PC-9 (cell line): ENCODE measurements around the gene ARHGEF26. TPM values are rescaled to one million over a fixed set of nuclear protein-coding genes. Genes with fewer than 3 reads are reported as not detected.

Experiments
- BruUV-seq: library from RNA; stranded (reverse); fragments of 400-500 nt; replicated peaks from 2 replicates; lab custom pipeline; 2021; lab: Mats Ljungman, UMichigan
- CTCF ChIA-PET: fragments of 300-600 bp; sonication (Branson Sonifier 250); formaldehyde crosslinking; loops from one replicate; lab custom pipeline; 2022; ENCODE audit warnings: antibody characterized with exemption; lab: Charles Lee
- POLR2A ChIA-PET: fragments of 300-600 bp; sonication (Branson Sonifier 250); formaldehyde crosslinking; loops from one replicate; lab custom pipeline; 2022; ENCODE audit warnings: antibody characterized with exemption; ENCODE audit not compliant: unreplicated experiment; lab: Charles Lee
- DNase-seq, 2 experiments: peaks; one replicate each; pipeline versions ENCODE4 v3.0.0 to v3.0.0-alpha.2; 2015 to 2022; ENCODE audit warnings: mixed read lengths in 1 of 2
- H2AFZ ChIP-seq: fragments of 200-600 bp; sonication (generic); 2 replicates; pipeline ENCODE4 v1.8.1; 2017; ENCODE audit warnings: antibody characterized with exemption
- H3F3A ChIP-seq: fragments of 200-600 bp; sonication (generic); 2 replicates; pipeline ENCODE4 v1.8.1; 2017; ENCODE audit warnings: antibody characterized with exemption, mild to moderate bottlenecking, low read depth; ENCODE audit not compliant: insufficient read depth
- H3K27ac ChIP-seq: fragments of 200-600 bp; sonication (generic); 2 replicates; pipeline ENCODE4 v1.6.1; 2016; ENCODE audit warnings: mixed run types
- H3K27me3 ChIP-seq: fragments of 200-600 bp; sonication (generic); 2 replicates; pipeline ENCODE4 v1.6.1; 2016; ENCODE audit warnings: low read depth, mixed run types; ENCODE audit not compliant: insufficient read depth
- H3K36me3 ChIP-seq: fragments of 200-600 bp; sonication (generic); 2 replicates; pipeline ENCODE4 v1.6.1; 2016; ENCODE audit warnings: low read depth, mixed run types
- H3K4me1 ChIP-seq: fragments of 200-600 bp; sonication (generic); replicated peaks from 2 replicates; pipeline ENCODE4 v1.6.1; 2016; ENCODE audit warnings: mixed run types; ENCODE audit not compliant: insufficient read depth
- H3K4me2 ChIP-seq: fragments of 200-600 bp; sonication (generic); 2 replicates; pipeline ENCODE4 v1.6.1; 2017; ENCODE audit warnings: mixed run types
- H3K4me3 ChIP-seq: fragments of 200-600 bp; sonication (generic); 2 replicates; pipeline ENCODE4 v1.6.1; 2016; ENCODE audit warnings: mixed run types
- H3K79me2 ChIP-seq: fragments of 200-600 bp; sonication (generic); 2 replicates; pipeline ENCODE4 v1.6.1; 2017; ENCODE audit warnings: low read depth, mixed run types
- H3K9me2 ChIP-seq: fragments of 200-600 bp; sonication (generic); 2 replicates; pipeline ENCODE4 v1.8.1; 2017; ENCODE audit warnings: mild to moderate bottlenecking; ENCODE audit not compliant: insufficient read depth
- H3K9me3 ChIP-seq: fragments of 200-600 bp; sonication (generic); 2 replicates; pipeline ENCODE4 v1.8.1; 2016; ENCODE audit warnings: low read depth; ENCODE audit not compliant: insufficient read depth
- H4K20me1 ChIP-seq: fragments of 200-600 bp; sonication (generic); 2 replicates; pipeline ENCODE4 v1.8.1; 2017; ENCODE audit not compliant: insufficient read depth
- EZH2 ChIP-seq: fragments of 200-600 bp; sonication (generic); IDR thresholded peaks from 2 replicates; pipeline ENCODE4 v1.8.0; 2017; ENCODE audit warnings: antibody characterized with exemption, low read depth
- intact Hi-C: fragments of 100-400 bp; cut with micrococcal nuclease; formaldehyde crosslinking; loops from one replicate; pipeline ENCODE4 v1.10.0; 2022; ENCODE audit not compliant: unreplicated experiment
- total RNA-seq: library from RNA; stranded (reverse); gene quantifications from 2 replicates; pipeline ENCODE4 v1.2.3, GENCODE V29; 2021
- TF ChIP-seq, protein P1 (sequence below): fragments of 200-600 bp; sonication (generic); conservative IDR thresholded peaks from 2 replicates; pipeline ENCODE4 v1.6.1; 2017; ENCODE audit warnings: mixed run types, antibody characterized with exemption, mild to moderate bottlenecking, moderate library complexity

Gene ARHGEF26
- total RNA-seq, 1 experiment from 2014 or later: 7.9 TPM

DNA sequence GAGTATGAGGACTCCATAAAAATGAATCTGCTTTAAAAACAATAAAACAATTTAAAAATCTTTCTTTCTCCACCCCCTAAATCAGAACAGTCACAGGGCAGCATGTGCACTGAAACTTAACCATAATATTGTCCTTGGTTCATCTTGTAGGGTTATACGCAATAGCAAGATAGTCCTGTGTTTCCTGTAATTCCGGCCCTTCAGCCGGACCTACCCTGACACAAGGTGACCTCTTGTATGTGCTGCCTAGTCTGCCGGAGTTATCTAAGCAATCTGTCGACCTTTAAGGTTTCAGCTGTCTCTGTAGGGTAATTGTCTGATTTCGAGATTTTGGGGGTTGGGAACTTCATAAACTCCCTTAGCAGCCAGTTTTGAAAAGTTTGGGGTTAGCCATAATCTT, 103.2 kb downstream of the ARHGEF26 start:
- CTCF ChIA-PET: no interaction called here
- Histone ChIP-seq H4K20me1 (no peaks in the 10 kb centered on the region), H3F3A (no peaks in the 10 kb centered on the region), H3K9me3 (no peaks in the 10 kb centered on the region), H3K4me3 (no peak overlapping the region), H2AFZ (no peak overlapping the region), H3K79me2 (no peaks in the 10 kb centered on the region), H3K36me3 (no peaks in the 10 kb centered on the region), H3K9me2 (no peaks in the 10 kb centered on the region), H3K4me1 (0 out of 2 replicates have a peak, but pooled peaks cover 5% of the 10 kb centered on the region), H3K27me3 (no peaks in the 10 kb centered on the region), H3K4me2 (no peak overlapping the region), H3K27ac (no peak overlapping the region)
- POLR2A ChIA-PET: no interaction called here
- BruUV-seq: no TSS peak
- intact Hi-C loops: no loop called here
- no peak for TF ChIP-seq EZH2
- no peak for DNase-seq

DNA sequence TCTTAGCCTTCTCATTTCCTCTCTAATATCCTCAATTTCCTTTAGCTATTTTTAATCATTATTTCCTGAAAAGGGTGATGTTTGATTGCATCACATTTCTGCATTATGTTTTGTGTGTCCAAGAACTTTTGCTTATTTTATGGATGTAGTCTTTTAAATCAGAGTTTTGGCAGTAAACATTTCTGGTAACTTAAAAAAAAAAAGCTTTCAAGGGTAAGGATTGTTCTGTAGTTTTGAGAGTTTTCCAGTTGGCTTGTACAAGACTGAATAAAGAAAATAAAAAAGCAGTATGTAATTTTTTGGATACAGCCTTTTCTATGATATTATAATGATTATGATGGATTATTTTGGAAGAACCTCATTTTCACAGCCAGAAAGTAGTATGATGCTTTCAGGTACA, 103.7 kb downstream of the ARHGEF26 start:
- POLR2A ChIA-PET: interaction anchor here (0.7 kb wide), 1 partner anchor 68 kb away, joined by 8 read pairs; no protein-coding TSS in a partner anchor
- Histone ChIP-seq H3K4me3 (no peak overlapping the region), H3K9me2 (no peaks in the 10 kb centered on the region), H3K4me2 (no peak overlapping the region), H3K27me3 (no peaks in the 10 kb centered on the region), H2AFZ (no peak overlapping the region), H3F3A (no peaks in the 10 kb centered on the region), H3K36me3 (no peaks in the 10 kb centered on the region), H4K20me1 (no peaks in the 10 kb centered on the region), H3K27ac (no peak overlapping the region), H3K4me1 (0 out of 2 replicates have a peak, but pooled peaks cover 5% of the 10 kb centered on the region), H3K79me2 (no peaks in the 10 kb centered on the region), H3K9me3 (no peaks in the 10 kb centered on the region)
- intact Hi-C loops: no loop called here
- CTCF ChIA-PET: interaction anchor here (0.7 kb wide), 1 partner anchor 1250 kb away, joined by 4 read pairs; no protein-coding TSS in a partner anchor
- no peak for TF ChIP-seq EZH2
- TF ChIP-seq, protein P1, sequence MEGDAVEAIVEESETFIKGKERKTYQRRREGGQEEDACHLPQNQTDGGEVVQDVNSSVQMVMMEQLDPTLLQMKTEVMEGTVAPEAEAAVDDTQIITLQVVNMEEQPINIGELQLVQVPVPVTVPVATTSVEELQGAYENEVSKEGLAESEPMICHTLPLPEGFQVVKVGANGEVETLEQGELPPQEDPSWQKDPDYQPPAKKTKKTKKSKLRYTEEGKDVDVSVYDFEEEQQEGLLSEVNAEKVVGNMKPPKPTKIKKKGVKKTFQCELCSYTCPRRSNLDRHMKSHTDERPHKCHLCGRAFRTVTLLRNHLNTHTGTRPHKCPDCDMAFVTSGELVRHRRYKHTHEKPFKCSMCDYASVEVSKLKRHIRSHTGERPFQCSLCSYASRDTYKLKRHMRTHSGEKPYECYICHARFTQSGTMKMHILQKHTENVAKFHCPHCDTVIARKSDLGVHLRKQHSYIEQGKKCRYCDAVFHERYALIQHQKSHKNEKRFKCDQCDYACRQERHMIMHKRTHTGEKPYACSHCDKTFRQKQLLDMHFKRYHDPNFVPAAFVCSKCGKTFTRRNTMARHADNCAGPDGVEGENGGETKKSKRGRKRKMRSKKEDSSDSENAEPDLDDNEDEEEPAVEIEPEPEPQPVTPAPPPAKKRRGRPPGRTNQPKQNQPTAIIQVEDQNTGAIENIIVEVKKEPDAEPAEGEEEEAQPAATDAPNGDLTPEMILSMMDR: no peak
- BruUV-seq: no TSS peak
- no peak for DNase-seq

DNA sequence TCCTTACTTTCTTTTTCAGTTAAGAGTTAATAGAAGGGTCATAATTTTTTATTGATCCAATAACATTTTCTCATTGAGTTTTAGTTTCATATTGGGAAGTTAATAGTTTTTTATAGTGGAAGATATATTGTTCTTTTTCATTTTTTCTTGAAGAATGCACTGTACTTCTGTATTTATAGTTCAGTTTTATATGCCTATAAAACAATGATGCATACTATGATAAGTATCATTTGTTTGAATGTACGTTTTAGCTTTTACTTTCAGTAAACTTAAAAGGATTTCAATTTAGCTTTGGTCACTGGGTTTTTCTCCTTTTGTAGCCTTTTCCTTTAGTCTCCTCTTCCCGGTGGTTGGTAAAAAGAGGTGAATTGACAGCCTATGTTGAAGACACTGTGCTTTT, 104.3 kb downstream of the ARHGEF26 start:
- H4K20me1 ChIP-seq: no peaks in the 10 kb centered on the region
- no peak overlapping the region for H3K4me2 ChIP-seq
- intact Hi-C loops: no loop called here
- no peak overlapping the region for H3K4me3 ChIP-seq
- no peak for TF ChIP-seq EZH2
- TF ChIP-seq, protein P1: no peak
- H2AFZ ChIP-seq: no peak overlapping the region
- 0 out of 2 replicates have a peak, but pooled peaks cover 5% of the 10 kb centered on the region for H3K4me1 ChIP-seq
- POLR2A ChIA-PET: interaction anchor here (0.7 kb wide), 1 partner anchor 69 kb away, joined by 8 read pairs; no protein-coding TSS in a partner anchor
- CTCF ChIA-PET: no interaction called here
- H3K9me3 ChIP-seq: no peaks in the 10 kb centered on the region
- H3K36me3 ChIP-seq: no peaks in the 10 kb centered on the region
- no peak overlapping the region for H3K27ac ChIP-seq
- H3F3A ChIP-seq: no peaks in the 10 kb centered on the region
- H3K9me2 ChIP-seq: no peaks in the 10 kb centered on the region
- BruUV-seq: no TSS peak
- H3K27me3 ChIP-seq: no peaks in the 10 kb centered on the region
- H3K79me2 ChIP-seq: no peaks in the 10 kb centered on the region
- no peak for DNase-seq

DNA sequence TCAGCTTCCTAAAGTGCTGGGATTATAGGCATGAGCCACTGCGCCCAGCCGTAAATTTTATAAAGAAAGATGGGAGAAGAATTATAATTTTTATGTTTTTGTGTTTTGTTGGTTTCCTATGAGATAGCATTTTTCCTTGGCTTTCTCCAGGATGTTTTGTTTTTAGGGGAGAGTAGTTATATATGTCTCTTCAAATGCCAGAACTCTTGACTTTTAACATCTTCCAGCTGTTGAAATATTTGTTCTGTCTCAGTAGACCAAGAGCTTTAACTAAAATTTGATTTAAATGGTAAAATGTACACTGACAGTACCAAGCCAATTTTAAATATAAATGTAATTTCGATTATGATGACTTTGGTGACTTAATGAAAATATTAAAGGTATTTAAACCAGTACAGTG, 106.3 kb downstream of the ARHGEF26 start:
- no peaks in the 10 kb centered on the region for H3K36me3 ChIP-seq
- H3K9me3 ChIP-seq: no peaks in the 10 kb centered on the region
- ChIA-PET CTCF (no interaction called here), POLR2A (no interaction called here)
- TF ChIP-seq, protein P1: no peak
- TF ChIP-seq EZH2: no peak
- no peaks in the 10 kb centered on the region for H3K27me3 ChIP-seq
- 0 out of 2 replicates have a peak, but pooled peaks cover 5% of the 10 kb centered on the region for H3K4me1 ChIP-seq
- H3K4me2 ChIP-seq: no peak overlapping the region
- no TSS peak for BruUV-seq
- H4K20me1 ChIP-seq: no peaks in the 10 kb centered on the region
- H2AFZ ChIP-seq: no peak overlapping the region
- H3F3A ChIP-seq: no peaks in the 10 kb centered on the region
- no peaks in the 10 kb centered on the region for H3K9me2 ChIP-seq
- no peak overlapping the region for H3K4me3 ChIP-seq
- no peaks in the 10 kb centered on the region for H3K79me2 ChIP-seq
- intact Hi-C loops: no loop called here
- no peak overlapping the region for H3K27ac ChIP-seq
- no peak for DNase-seq
